IPS-NIHi11 (cell line): ENCODE measurements around the gene TOP2A.

Experiments
- DNase-seq: peaks from one replicate; pipeline ENCODE4 v3.0.0; 2012; ENCODE audit warnings: mixed read lengths, low spot score

Gene TOP2A

GRCh38 chr17:40361063-40361924 lies 56.4 kb downstream of the TOP2A start:
- no peak for DNase-seq

- DNase-seq = no peak
Observed at GRCh38 chr17:40360091-40360490, 57.6 kb downstream of the TOP2A start.

DNA sequence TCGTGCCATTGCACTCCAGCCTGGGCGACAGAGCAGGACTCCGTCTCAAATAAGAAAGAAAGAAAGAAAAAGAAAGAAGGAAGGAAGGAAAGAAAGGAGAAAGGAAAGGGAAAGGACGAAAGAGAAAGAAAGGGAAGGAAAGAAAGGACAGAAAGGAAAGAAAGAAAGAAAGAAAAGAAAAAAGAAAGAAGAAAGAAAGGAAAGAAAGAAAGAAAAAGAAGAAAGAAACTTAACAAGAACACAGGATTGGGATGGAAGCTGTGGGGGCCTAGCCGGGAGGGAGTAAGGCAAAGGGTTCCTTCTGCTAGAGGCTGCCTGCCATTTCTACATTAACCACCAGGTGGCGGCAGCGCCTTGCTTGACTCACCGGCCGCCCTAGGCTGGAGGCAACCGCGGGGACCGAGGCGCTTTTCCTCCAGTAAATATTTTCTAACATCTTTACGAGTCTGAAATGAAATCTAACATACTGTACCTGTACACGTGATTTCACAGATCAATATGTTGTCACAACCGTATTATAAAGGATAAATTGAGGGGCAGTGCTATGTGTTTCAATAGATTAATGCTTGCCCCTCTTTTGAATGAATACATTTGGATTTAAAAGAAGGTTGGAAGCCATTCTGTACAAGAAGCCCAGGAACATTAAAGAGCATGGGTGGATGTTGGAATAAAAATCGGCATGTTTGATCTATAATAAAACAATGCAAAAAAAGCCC lies 59.2 kb downstream of the TOP2A start:
- DNase-seq = peak; percentile 92

GRCh38 chr17:40356990-40357881 lies 60.5 kb downstream of the TOP2A start:
- DNase-seq = no peak

DNA sequence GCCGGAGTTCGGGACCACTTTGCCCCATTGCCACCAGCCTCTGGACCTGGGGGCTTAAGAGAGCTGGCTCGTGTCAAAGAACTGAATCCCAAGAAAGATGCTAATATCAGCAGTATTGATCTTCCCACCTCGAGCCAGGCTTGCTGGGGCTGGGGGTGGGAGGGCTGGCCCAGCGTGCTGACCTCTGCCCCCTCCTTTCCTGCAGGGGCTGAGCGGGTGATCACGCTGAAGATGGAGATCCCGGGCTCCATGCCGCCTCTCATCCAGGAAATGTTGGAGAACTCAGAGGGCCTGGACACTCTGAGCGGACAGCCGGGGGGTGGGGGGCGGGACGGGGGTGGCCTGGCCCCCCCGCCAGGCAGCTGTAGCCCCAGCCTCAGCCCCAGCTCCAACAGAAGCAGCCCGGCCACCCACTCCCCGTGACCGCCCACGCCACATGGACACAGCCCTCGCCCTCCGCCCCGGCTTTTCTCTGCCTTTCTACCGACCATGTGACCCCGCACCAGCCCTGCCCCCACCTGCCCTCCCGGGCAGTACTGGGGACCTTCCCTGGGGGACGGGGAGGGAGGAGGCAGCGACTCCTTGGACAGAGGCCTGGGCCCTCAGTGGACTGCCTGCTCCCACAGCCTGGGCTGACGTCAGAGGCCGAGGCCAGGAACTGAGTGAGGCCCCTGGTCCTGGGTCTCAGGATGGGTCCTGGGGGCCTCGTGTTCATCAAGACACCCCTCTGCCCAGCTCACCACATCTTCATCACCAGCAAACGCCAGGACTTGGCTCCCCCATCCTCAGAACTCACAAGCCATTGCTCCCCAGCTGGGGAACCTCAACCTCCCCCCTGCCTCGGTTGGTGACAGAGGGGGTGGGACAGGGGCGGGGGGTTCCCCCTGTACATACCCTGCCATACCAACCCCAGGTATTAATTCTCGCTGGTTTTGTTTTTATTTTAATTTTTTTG lies 61.6 kb downstream of the TOP2A start:
- DNase-seq = no peak

GRCh38 chr17:40355123-40355803 lies 62.4 kb downstream of the TOP2A start:
- peak; percentile 94 for DNase-seq

DNA sequence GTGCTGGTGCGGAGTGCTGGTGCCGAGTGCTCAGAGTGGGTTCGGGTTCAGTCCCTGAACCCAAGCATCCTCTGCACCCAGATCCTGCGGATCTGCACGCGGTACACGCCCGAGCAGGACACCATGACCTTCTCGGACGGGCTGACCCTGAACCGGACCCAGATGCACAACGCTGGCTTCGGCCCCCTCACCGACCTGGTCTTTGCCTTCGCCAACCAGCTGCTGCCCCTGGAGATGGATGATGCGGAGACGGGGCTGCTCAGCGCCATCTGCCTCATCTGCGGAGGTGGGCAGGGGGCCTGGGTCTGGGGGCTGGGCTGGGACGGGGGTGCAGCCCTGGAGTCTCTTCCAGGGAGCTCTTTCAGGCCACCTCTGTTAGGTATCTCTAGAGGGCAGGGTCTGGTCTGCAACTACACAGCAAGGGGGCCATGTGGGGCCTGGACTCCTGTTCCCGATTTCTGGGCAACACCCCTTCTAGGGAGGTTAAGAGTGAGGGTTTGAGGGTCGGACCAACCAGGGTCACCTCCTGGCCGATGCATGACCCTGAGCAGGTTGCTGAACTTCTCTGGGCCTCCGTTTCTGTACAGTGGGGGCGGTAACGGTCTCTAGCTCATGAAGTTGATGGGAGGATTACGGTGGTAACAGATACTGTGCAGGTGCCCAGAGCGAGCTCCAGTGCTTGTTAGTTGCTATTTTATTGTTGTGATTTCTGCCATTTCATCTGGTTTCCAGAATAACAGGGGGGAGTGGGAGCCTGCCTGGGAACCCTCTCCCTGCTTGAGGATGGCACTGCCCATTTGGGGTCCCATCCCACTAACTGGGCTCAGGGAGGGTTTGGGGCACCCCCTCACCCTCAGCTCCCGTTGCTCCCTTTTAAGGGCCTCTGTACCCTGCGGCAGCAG lies 63.2 kb downstream of the TOP2A start:
- no peak for DNase-seq

DNA sequence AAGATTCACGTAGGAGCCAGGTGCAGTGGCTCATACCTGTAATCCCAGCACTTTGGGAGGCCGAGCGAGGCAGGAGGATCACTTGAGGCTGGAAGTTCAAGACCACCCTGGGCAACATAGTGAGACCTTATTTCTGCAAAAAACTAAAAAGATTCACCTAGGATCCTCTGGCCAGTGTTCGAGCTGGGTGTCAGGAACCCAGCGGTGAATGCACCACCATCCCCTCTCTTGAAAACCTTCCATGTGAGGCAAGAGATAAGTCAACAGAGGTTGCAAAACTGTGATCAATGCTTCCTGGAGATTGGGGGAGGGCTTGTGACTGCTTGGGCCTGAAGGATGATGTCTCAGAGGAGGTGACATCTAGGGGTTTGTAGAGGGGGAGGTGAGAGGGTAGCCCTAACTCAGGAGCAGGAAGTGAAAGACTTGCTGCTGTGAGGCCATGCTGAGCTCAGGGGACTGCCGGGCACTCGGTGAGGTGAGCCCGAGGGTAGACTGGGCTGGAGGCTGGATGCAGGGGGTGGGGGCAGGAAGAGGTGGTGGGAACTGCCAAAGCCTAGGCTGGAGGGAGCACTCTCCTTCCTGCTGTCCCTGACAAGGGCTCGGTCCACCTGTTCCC lies 64.8 kb downstream of the TOP2A start:
- no peak for DNase-seq

DNA sequence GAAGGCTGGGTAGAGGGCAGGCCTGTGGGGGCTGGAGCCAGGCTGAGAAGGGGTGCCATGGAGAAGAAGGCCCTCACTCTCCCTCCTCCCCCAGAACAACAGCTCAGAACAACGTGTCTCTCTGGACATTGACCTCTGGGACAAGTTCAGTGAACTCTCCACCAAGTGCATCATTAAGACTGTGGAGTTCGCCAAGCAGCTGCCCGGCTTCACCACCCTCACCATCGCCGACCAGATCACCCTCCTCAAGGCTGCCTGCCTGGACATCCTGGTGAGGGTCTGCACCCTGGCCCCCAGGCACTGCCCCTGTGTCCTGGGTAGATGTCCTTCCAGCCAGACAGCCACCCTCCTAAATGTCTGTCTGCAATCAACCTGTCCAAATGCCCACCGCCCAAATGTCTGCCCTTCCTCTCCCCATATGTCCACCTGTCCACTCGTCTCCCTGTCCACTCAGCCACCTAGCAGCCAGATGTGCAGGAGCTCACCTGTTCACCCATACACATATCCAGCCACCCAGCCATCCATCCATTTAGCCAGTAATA lies 65.4 kb downstream of the TOP2A start:
- DNase-seq = no peak

DNA sequence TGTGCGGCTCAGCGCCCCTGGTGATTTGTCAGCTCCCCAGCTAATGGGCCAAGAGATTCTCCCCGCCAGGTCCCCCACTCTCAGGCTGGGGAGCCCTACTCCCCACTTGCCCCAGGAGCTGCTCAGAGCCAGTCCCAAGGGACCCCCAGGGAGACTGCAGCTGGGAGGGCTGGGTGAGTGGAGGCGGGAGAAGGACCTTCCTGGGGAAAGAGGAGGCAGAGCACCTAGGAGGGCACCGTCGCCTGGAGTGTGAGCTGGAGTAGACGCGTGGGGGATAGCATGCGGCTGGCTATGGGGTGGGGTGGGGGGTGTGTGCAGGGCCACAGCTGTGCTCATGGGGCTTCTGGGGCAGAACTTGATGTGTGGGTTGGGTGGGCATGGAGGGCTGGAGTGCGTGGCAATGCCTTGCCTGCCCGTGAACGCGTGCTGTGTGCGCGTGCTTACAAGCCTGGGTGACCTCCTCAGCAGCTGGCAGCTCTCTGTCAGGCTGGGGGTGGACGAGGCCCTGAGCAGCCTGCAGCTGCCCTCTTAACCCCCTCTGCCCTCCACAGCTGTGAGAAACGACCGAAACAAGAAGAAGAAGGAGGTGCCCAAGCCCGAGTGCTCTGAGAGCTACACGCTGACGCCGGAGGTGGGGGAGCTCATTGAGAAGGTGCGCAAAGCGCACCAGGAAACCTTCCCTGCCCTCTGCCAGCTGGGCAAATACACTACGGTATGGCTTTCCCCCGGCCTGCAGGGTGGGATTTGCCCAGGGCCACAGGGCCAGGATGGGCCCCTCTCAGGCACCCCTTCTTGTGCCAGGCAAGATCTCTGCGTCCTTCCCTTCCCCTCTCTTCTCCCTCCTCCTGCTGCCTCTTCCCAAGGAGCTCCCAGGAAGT lies 66.1 kb downstream of the TOP2A start:
- no peak for DNase-seq

DNA sequence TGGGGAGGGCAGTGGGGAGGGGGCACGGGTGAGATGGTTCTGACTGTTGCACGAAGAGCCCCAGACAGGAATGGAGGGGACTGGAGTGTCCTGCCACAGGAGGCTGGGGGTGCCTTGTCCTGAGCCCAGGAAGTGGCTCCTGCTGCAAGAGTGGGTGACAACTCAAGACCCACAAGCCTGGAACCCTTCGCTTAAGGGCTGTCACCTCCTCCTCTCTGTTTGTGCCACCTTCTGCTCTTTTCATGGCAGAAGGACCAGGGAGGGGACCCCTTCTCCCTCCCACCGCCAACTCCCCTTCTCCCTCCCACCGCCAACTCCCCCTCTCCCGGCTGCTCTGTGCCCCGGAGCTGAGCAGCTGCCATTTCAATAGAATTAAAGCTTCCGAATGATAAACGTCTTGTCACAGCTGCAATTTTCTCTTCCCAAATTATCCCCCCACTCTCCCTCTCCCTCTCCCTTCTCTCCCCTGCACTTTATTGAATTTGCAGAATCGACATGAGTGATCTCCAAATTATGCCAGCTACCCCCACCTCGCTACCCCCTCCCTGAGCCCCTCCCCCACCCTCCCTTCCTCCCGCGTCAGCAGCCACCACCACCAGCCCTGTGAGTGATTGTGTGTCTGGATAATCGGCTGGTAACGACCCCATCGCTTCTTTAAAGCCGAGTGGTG lies 66.9 kb downstream of the TOP2A start:
- DNase-seq = no peak

DNA sequence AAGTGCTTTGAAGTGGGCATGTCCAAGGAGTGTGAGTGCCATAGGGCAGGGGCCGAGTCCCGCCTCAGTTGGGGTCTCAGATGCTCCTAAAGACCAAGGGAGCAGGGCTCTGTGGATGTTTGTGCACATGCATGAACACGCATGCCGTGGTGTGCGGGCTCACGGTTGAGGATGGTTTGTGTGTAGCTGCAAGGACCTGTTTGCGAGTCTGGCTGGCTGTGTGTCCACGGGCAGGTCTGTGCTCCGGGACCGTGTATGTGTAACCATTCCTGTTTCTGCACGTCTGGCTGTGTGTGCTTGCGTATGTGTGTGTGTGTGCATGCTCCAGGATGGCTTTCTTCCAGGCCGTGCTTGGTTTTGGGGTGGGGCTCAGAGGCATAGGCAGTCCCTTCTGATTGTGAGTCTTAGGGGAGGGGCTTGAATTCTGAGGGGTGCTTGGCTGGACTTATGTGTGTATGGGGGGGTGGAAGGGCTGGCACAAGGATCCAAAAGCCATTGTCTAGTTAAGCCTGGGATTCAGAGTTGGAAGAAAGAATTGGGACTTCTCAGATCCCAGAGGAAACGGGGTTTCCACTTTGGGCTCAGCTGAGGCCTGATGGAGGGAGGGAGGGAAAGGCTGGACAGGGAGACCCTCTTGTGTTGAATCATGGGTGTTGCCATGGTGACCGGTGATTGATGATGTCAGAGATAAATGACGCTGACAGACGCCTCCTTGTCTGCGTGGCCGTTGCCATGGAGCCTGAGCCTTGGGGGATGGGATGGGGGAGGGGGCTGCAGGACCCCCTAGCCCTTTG lies 67.6 kb downstream of the TOP2A start:
- DNase-seq = no peak

DNA sequence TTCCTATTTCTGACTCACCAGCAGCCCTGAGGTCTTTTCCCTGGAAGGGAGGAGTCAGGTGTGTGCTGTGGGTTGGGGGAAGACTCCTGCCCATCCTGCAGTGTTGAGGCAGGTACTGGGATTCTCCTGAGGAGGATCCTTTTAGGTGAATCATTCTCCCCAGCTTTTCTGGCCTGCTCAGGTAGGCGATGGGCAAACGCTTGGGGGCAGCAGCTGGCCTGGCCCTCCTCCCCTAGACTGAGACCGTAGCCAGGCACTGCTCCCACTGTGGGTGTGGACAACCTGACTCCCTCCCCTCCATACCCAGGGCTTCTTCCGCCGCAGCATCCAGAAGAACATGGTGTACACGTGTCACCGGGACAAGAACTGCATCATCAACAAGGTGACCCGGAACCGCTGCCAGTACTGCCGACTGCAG lies 68.2 kb downstream of the TOP2A start:
- no peak for DNase-seq

DNA sequence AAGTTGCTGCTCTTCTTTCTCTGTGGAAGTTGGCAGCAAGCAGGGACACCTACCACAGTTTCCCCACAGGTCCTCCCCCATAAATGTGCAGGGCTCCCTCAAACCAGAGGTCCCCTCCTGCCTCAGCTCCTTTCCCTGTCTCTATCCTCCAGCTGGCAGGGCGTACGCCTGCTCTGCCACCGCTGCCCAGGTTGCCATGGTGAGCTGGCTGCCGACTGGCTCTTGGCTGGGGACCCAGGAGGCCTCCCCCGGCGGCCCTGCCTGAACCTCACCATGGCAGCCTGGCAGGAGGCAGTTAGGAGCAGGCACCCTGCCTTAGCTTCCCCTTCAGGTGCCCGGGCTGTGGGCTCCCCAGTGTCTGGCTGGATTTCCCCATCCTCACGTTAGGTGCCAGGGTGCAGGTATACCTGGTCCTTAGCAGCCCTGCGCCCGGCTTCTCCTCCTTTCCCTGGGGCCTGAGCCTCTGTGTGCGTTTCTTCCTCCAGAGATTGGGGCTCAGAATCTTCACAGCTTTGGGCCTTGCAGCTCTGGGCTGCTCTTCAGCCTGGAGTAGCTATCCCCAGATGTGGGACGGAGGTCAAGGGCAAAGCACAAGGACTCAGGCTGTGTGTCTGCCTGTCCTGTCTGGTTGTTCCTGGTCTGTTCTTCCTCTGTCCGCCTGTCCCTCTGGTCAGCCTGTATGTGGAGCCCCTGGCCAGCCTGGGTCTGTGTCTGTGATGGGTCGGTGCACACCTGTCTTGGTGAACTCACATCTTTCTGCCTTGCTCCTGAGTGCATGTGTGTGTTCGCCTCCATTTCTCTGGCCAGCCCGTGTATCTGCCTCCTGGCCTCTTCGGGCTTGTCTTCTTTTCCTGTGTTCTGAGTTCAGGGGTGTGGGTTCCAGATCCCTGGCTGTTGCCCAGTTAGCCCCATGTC lies 68.9 kb downstream of the TOP2A start:
- DNase-seq = no peak

DNA sequence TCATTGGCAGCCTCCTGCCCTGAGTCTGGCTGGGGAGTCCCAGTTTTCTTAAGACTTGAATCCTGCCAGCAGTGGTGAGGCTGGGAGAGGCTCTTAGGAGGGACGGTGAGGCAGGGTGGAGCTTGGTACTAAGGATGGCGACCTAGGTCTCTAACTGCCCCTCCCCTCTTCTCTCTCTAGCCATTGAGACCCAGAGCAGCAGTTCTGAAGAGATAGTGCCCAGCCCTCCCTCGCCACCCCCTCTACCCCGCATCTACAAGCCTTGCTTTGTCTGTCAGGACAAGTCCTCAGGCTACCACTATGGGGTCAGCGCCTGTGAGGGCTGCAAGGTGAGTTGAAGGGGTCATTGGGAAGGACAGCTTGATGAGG lies 69.6 kb downstream of the TOP2A start:
- no peak for DNase-seq
